ENCODE measurements around the gene CDK5R2. TPM values are rescaled to one million over a fixed set of nuclear protein-coding genes. Genes with fewer than 3 reads are reported as not detected.

Gene CDK5R2
- polyA plus RNA-seq, 1 donor (not counting 4 experiments of a cell fraction or from before 2014, with no cell fraction given): not detected

DNA sequence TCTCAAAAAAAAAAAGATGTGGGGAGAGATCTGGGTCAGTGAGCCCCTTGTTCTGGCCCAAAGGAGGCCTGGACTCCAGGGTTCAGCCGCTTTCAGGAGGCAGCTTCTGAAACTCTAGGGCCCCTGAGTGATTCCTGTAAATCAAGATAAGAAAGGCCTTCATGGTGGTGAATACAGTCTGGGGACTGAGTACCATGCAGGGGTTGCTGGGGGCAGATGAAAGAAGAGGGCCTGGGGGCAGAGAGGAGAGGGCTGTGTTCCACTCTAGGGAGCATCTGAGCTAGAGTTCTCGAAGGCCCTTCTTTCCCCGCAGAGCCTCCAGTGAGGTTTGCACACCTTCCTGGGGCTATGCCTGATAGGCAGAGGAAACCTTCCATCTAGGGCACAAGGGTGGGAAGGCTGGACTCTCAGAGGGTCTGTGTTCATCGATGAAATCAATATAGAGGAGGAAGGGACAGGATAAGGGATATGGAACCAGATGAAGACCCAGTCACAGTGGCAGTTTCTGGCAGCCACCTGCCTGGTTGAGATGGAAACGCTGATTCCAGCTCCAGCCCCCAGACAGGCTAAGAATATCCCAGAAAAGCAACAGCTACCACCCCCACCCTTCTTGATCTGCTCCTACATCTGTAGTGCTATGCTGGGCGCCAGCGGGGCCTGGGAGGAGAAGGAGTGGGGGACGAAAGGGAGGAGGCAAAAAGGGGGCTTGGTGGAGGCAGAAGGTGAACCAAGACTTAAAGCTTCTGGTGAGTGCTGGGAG is 4.7 kb upstream of the CDK5R2 start:
- Histone ChIP-seq H3K9ac (ENCODE audit: control insufficient read depth, extremely low read depth, insufficient read depth, low read length) (no peak overlapping the region), H4K20me1 (ENCODE audit: control insufficient read depth, extremely low read depth, insufficient read depth, low read length) (no peaks in the 10 kb centered on the region), H2AFZ (ENCODE audit: control insufficient read depth, low read length) (no peak overlapping the region), H3K4me2 (ENCODE audit: control insufficient read depth, extremely low read depth, insufficient read depth, low read depth, low read length) (no peak overlapping the region), H3K4me3 (ENCODE audit: control insufficient read depth in 2 of 3, extremely low read depth in 1 of 3, insufficient read depth in 2 of 3, low read depth in 1 of 3, low read length in 3 of 3) (no peak overlapping the region), H3K27me3 (ENCODE audit: control insufficient read depth, extremely low read depth, insufficient read depth, low read length) (peaks cover 32% of the 10 kb centered on the region), H3K79me2 (ENCODE audit: control insufficient read depth, insufficient read depth, low read length) (no peaks in the 10 kb centered on the region), H3K4me1 (ENCODE audit: control insufficient read depth, extremely low read depth, insufficient read depth, low read length) (no peaks in the 10 kb centered on the region), H3K9me1 (ENCODE audit: control insufficient read depth, extremely low read depth, insufficient read depth, low read length) (no peaks in the 10 kb centered on the region), H3K9me3 (ENCODE audit: control insufficient read depth, low read depth, low read length) (no peaks in the 10 kb centered on the region), H3K27ac (ENCODE audit: control insufficient read depth, insufficient read depth, low read length) (no peak overlapping the region), H3K36me3 (ENCODE audit: control insufficient read depth in 2 of 2, extremely low read depth in 1 of 2, insufficient read depth in 2 of 2, low read length in 2 of 2) (no peaks in the 10 kb centered on the region)
- DNase-seq (ENCODE audit: low read depth, low spot score): no peak
- dilution Hi-C loops (cut with MboI; ENCODE audit: extremely low pct_ligation_motif_present, low sequenced_read_pairs): loop anchor here (5.0 kb wide), 1 partner anchor 32 kb away; no protein-coding TSS in a partner anchor
- no peak for FAIRE-seq
- TF ChIP-seq EZH2 (IDR thresholded peaks at IDR 0.05; ENCODE audit: low read length): no peak
- TF ChIP-seq, protein P1, sequence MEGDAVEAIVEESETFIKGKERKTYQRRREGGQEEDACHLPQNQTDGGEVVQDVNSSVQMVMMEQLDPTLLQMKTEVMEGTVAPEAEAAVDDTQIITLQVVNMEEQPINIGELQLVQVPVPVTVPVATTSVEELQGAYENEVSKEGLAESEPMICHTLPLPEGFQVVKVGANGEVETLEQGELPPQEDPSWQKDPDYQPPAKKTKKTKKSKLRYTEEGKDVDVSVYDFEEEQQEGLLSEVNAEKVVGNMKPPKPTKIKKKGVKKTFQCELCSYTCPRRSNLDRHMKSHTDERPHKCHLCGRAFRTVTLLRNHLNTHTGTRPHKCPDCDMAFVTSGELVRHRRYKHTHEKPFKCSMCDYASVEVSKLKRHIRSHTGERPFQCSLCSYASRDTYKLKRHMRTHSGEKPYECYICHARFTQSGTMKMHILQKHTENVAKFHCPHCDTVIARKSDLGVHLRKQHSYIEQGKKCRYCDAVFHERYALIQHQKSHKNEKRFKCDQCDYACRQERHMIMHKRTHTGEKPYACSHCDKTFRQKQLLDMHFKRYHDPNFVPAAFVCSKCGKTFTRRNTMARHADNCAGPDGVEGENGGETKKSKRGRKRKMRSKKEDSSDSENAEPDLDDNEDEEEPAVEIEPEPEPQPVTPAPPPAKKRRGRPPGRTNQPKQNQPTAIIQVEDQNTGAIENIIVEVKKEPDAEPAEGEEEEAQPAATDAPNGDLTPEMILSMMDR (optimal IDR thresholded peaks at IDR 0.05 in 1 of 3, IDR thresholded peaks at IDR 0.05 in 1 of 3, conservative IDR thresholded peaks at IDR 0.05 in 1 of 3; ENCODE audit: extremely low read depth in 1 of 3, insufficient read depth in 2 of 3, low read length in 3 of 3): no peak

DNA sequence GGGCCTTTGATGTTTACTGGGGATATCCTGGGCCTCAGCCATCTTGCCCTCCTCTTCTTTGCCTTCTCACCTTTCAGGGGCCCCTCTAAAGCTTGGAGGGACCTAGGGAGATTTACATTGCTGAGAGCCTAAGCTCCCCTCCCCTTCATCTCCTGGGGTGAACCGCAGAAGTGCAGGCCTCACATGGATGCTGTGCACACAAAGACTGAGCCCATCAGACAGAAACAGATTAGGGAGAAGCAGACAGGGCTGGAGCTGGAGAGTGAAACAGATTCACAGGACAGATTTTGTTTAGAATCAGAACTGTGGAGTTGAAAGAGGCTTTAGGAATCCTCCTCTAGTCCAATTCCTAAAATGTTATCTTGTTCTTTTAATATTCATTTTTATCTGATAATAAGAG is 3.4 kb upstream of the CDK5R2 start:
- no peaks in the 10 kb centered on the region for H3K79me2 ChIP-seq (ENCODE audit: control insufficient read depth, insufficient read depth, low read length)
- H3K4me1 ChIP-seq (ENCODE audit: control insufficient read depth, extremely low read depth, insufficient read depth, low read length): no peaks in the 10 kb centered on the region
- dilution Hi-C loops (cut with MboI; ENCODE audit: extremely low pct_ligation_motif_present, low sequenced_read_pairs): loop anchor here (5.0 kb wide), 1 partner anchor 34 kb away; no protein-coding TSS in a partner anchor
- no peak overlapping the region for H3K27ac ChIP-seq (ENCODE audit: control insufficient read depth, insufficient read depth, low read length)
- H2AFZ ChIP-seq (ENCODE audit: control insufficient read depth, low read length): no peak overlapping the region
- FAIRE-seq: no peak
- no peaks in the 10 kb centered on the region for H3K9me3 ChIP-seq (ENCODE audit: control insufficient read depth, low read depth, low read length)
- H3K9me1 ChIP-seq (ENCODE audit: control insufficient read depth, extremely low read depth, insufficient read depth, low read length): no peaks in the 10 kb centered on the region
- H3K9ac ChIP-seq (ENCODE audit: control insufficient read depth, extremely low read depth, insufficient read depth, low read length): no peak overlapping the region
- no peak overlapping the region for H3K4me2 ChIP-seq (ENCODE audit: control insufficient read depth, extremely low read depth, insufficient read depth, low read depth, low read length)
- DNase-seq (ENCODE audit: low read depth, low spot score): no peak
- TF ChIP-seq EZH2 (IDR thresholded peaks at IDR 0.05; ENCODE audit: low read length): no peak
- TF ChIP-seq, protein P1 (optimal IDR thresholded peaks at IDR 0.05 in 1 of 3, IDR thresholded peaks at IDR 0.05 in 1 of 3, conservative IDR thresholded peaks at IDR 0.05 in 1 of 3; ENCODE audit: extremely low read depth in 1 of 3, insufficient read depth in 2 of 3, low read length in 3 of 3): no peak
- H3K4me3 ChIP-seq (ENCODE audit: control insufficient read depth in 2 of 3, extremely low read depth in 1 of 3, insufficient read depth in 2 of 3, low read depth in 1 of 3, low read length in 3 of 3): no peak overlapping the region
- H3K36me3 ChIP-seq (ENCODE audit: control insufficient read depth in 2 of 2, extremely low read depth in 1 of 2, insufficient read depth in 2 of 2, low read length in 2 of 2): no peaks in the 10 kb centered on the region
- H3K27me3 ChIP-seq (ENCODE audit: control insufficient read depth, extremely low read depth, insufficient read depth, low read length): peaks cover 42% of the 10 kb centered on the region
- H4K20me1 ChIP-seq (ENCODE audit: control insufficient read depth, extremely low read depth, insufficient read depth, low read length): no peaks in the 10 kb centered on the region
